HUES64 (cell line): ENCODE results near the gene P4HB.

ENCODE experiments used
- H3K27ac ChIP-seq: 2 replicates; pipeline ENCODE4 v1.7.0; 2013; ENCODE audit warnings: low read depth, low read length, inconsistent platforms
- H3K27me3 ChIP-seq: 2 replicates; pipeline ENCODE4 v1.6.1; 2013; ENCODE audit warnings: mild to moderate bottlenecking, low read length; ENCODE audit not compliant: insufficient read depth
- H3K36me3 ChIP-seq: 2 replicates; pipeline ENCODE4 v1.6.1; 2013; ENCODE audit warnings: mild to moderate bottlenecking, low read length; ENCODE audit not compliant: insufficient read depth
- H3K4me1 ChIP-seq: 2 replicates; pipeline ENCODE4 v1.6.1; 2013; ENCODE audit warnings: mild to moderate bottlenecking, low read length, moderate library complexity; ENCODE audit not compliant: insufficient read depth
- H3K4me3 ChIP-seq: 2 replicates; pipeline ENCODE4 v1.5.1; 2013; ENCODE audit warnings: mild to moderate bottlenecking, low read length, moderate library complexity
- H3K9ac ChIP-seq: 2 replicates; pipeline ENCODE4 v1.6.1; 2013; ENCODE audit warnings: mild to moderate bottlenecking, low read depth, low read length
- H3K9me3 ChIP-seq: 2 replicates; pipeline ENCODE4 v1.6.1; 2013; ENCODE audit warnings: low read depth, low read length; ENCODE audit not compliant: insufficient read depth
- WGBS: fragments of 150-250, 120-280 bp; methylation state at CpG from one replicate; pipeline ENCODE4 v1.1.7; 2013; ENCODE audit warnings: missing lambda C conversion rate; 5-methylcytosine and 5-hydroxymethylcytosine counted together

P4HB gene

GRCh38 chr17:81866440-81867169 is 6.3 kb upstream of the P4HB start:
- WGBS, result 94% methylated on average over 16 of the region's 18 CpGs
- peaks cover 48% of the 10 kb centered on the region for H3K36me3 ChIP-seq
- H3K9ac ChIP-seq, result peak overlapping the region; percentile 39
- H3K4me3 ChIP-seq, result no peak overlapping the region
- peak overlapping the region; percentile 52 for H3K27ac ChIP-seq
- no peaks in the 10 kb centered on the region for H3K27me3 ChIP-seq
- H3K9me3 ChIP-seq, result no peaks in the 10 kb centered on the region
- peaks cover 25% of the 10 kb centered on the region for H3K4me1 ChIP-seq

- Histone ChIP-seq H3K4me3 (no peak overlapping the region), H3K27ac (no peak overlapping the region), H3K4me1 (peaks cover 25% of the 10 kb centered on the region), H3K36me3 (peaks cover 48% of the 10 kb centered on the region), H3K9ac (no peak overlapping the region), H3K9me3 (no peaks in the 10 kb centered on the region), H3K27me3 (no peaks in the 10 kb centered on the region)
- WGBS, result 91% methylated on average over 18 of the region's 18 CpGs
Observed at GRCh38 chr17:81865733-81866439, 5.6 kb upstream of the P4HB start.

GRCh38 chr17:81865358-81865732 is 5.0 kb upstream of the P4HB start:
- H3K9ac ChIP-seq, result no peak overlapping the region
- peaks cover 48% of the 10 kb centered on the region for H3K36me3 ChIP-seq

GRCh38 chr17:81863833-81864768 is 3.8 kb upstream of the P4HB start:
- 94% methylated on average over 9 of the region's 9 CpGs for WGBS
- no peak overlapping the region for H3K27ac ChIP-seq
- H3K36me3 ChIP-seq, result peaks cover 47% of the 10 kb centered on the region
- H3K27me3 ChIP-seq, result no peaks in the 10 kb centered on the region
- no peak overlapping the region for H3K4me3 ChIP-seq
- H3K9me3 ChIP-seq, result no peaks in the 10 kb centered on the region
- peaks cover 23% of the 10 kb centered on the region for H3K4me1 ChIP-seq
- H3K9ac ChIP-seq, result no peak overlapping the region

More at GRCh38 chr17:81865358-81865732, 5.0 kb upstream of the P4HB start:
- no peaks in the 10 kb centered on the region for H3K27me3 ChIP-seq
- H3K4me1 ChIP-seq, result peaks cover 25% of the 10 kb centered on the region
- no peak overlapping the region for H3K4me3 ChIP-seq
- H3K9me3 ChIP-seq, result no peaks in the 10 kb centered on the region
- 95% methylated on average over 8 of the region's 8 CpGs for WGBS
- H3K27ac ChIP-seq, result no peak overlapping the region

- Histone ChIP-seq H3K4me1 (peaks cover 18% of the 10 kb centered on the region; the same call in 1 of the 2 replicates), H3K27ac (no peak overlapping the region), H3K4me3 (no peak overlapping the region), H3K36me3 (peaks cover 49% of the 10 kb centered on the region), H3K27me3 (no peaks in the 10 kb centered on the region), H3K9me3 (no peaks in the 10 kb centered on the region), H3K9ac (no peak overlapping the region)
- 96% methylated on average over 6 of the region's 6 CpGs for WGBS
Observed at GRCh38 chr17:81863123-81863675, 2.9 kb upstream of the P4HB start.

GRCh38 chr17:81860756-81861568 is 627 bp upstream of the P4HB start:
- Histone ChIP-seq H3K9ac (peak overlapping the region; percentile 91), H3K27me3 (no peaks in the 10 kb centered on the region), H3K4me3 (peak overlapping the region; percentile 89), H3K9me3 (no peaks in the 10 kb centered on the region), H3K36me3 (peaks cover 58% of the 10 kb centered on the region), H3K27ac (peak overlapping the region; percentile 82), H3K4me1 (0 out of 2 replicates have a peak, but pooled peaks cover 5% of the 10 kb centered on the region)
- WGBS, result under 1% methylated on average over 74 of the region's 74 CpGs

GRCh38 chr17:81858967-81859905 is 1.1 kb downstream of the P4HB start:
- H3K4me1 ChIP-seq, result 0 out of 2 replicates have a peak, but pooled peaks cover 5% of the 10 kb centered on the region
- no peak overlapping the region; the same call in 1 of the 2 replicates for H3K27ac ChIP-seq
- no peaks in the 10 kb centered on the region for H3K9me3 ChIP-seq
- WGBS, result 78% methylated on average over 23 of the region's 23 CpGs
- H3K4me3 ChIP-seq, result peak overlapping the region; percentile 89
- peak overlapping the region; percentile 88 for H3K9ac ChIP-seq
- H3K36me3 ChIP-seq, result peaks cover 62% of the 10 kb centered on the region
- H3K27me3 ChIP-seq, result no peaks in the 10 kb centered on the region

- no peak overlapping the region for H3K27ac ChIP-seq
- H3K36me3 ChIP-seq, result peaks cover 62% of the 10 kb centered on the region
- H3K9me3 ChIP-seq, result no peaks in the 10 kb centered on the region
- 94% methylated on average over 30 of the region's 30 CpGs for WGBS
- H3K4me3 ChIP-seq, result peak overlapping the region; percentile 89
- 0 out of 2 replicates have a peak, but pooled peaks cover 5% of the 10 kb centered on the region for H3K4me1 ChIP-seq
- H3K27me3 ChIP-seq, result no peaks in the 10 kb centered on the region
- peak overlapping the region; percentile 88; the same call in 1 of the 2 replicates for H3K9ac ChIP-seq
Observed at GRCh38 chr17:81858170-81858966, 2.0 kb downstream of the P4HB start.
